CD4-positive, alpha-beta T cell treated with Interleukin-6 for 4 hours (primary cell): Measurements from ENCODE around the gene TPRG1L.

Source experiments
- DNase-seq: peaks from one replicate; pipeline ENCODE4 v3.0.0-alpha.2; 2020; ENCODE audit warnings: mixed read lengths

The TPRG1L gene

DNA sequence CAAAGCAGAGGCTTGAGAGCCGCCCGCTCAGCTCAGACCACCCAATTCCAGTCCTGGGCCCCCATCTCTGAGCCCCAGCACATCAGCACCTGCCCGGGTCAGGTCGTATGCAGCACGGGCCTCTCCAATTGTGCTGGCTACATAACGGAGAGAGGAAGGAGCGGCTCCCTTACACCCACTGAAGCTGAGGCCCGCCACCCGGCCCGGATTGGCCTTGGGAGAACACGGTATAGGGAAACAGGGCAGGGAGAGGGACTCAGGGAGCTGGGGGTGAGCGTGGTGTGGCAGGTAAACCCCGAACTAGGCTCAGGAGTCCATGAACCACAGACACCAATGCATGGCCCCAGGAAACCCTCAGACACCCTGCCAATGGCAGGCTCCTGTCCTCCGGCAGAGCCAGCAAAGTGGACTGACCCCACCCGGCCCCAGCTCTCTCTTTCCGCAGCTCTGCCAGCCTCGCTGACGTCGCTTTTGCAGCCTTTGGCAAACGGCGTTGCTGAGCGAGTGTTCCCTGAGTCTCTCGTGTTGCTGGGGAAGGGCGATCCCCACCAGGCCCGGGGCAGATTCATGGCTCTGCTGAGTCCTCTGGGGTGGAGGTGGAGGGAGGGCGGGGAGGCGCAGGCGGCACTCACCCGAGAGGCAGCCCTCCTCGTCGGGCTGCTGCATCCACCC is 30.0 kb upstream of the TPRG1L start:
- DNase-seq = no peak

DNA sequence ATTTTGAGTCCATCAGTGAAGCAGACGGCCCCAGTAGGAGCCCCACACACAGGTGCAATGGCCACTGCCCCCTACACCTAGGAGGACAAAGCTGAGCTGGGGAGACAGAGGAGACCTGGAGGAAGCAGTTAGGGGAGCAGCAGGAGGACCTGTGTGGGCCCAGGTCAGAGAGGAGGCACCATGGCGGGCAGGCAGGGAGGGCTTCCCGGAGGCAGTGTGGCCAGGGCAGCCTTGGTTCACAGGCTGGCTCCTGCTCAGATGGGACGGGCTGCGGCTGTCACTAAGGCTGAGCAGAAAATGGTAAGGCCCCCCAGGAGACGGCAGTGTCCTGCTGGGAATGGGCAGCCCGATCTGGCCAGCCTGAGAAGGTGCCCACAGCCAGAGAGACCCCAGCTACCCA is 28.9 kb upstream of the TPRG1L start:
- DNase-seq = no peak

DNA sequence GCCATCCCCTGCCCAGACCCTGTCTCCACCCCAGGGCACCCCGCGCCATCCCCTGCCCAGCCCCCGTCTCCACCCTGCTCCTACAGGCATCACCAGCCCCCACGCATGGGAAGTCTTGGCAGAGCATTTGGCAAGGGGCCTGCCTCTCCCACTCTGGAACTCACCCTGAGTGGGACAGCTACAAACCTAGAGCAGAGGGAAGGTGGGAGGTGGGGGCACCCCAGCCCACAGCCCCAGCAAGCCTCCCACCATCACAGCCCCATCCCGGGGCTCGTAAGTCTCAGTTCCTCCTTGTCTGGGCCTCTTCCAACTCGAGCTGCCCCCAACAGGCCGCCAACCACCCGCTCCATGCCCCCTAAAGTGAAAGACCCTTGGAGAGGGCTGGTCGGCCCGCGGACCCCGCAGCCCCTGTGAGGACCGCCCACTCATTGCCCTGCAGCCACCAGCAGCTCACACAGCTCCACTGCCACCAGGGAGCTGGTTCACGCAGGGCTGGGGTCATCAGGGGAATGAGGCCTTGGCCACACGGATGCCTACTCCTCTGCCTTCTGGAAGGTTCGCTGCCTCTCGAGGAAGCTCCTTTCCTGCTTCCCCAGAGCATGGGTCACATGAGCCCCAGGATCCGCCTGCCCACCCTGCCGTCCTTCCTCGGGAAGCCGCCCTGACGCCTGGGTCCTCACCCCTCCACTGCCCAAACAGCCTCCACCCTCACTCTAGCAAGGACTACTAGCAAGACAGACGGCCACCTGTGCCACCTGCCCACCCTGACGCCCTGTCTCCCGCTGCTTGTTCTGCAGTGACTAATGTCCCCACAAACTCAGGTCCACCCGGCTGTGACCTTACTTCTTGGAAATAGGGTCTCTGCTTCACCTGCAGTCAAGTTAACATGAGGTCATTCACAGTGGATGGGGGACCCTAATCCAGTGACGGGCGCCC is 27.9 kb upstream of the TPRG1L start:
- DNase-seq = no peak

DNA sequence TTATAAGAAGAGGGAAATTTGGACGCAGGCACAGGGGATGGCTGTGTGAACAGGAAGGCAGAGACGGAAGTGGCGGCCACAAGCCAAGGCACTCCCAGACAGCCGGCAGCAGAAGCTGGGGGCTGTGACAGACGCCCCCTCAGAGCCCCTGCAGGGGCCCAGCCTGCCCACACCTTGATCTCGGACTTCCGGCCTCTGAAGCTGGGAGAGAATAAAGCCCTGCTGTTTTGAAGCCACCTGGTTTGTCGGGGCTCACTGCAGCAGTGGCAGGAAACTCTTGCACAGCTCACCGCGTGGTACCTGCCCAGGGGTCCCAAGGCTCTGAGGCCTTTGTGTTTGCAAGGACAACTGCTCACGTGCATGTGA is 27.2 kb upstream of the TPRG1L start:
- DNase-seq = peak; percentile 50

DNA sequence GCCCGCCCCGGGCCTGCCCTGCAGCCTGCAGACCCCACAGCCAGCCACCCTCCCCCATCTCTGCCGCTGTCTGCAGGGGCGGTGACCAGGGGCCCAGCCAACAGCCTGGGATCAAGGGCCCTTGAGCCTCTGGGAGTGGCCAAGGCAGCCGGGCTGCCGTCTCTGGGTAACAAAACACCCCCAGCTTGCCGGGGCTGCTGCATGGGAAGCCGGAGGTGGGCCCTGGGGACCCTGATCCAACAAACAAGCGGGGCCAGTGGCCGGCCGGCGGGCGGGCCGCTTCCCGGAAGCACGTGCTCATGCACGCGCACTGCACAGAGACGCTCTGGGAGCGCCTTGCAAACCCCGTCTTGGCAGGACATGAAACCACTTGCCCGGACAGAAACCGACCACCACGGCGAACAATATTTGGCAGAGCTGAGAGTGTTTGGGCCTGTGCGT is 26.7 kb upstream of the TPRG1L start:
- peak; percentile 12 for DNase-seq

DNA sequence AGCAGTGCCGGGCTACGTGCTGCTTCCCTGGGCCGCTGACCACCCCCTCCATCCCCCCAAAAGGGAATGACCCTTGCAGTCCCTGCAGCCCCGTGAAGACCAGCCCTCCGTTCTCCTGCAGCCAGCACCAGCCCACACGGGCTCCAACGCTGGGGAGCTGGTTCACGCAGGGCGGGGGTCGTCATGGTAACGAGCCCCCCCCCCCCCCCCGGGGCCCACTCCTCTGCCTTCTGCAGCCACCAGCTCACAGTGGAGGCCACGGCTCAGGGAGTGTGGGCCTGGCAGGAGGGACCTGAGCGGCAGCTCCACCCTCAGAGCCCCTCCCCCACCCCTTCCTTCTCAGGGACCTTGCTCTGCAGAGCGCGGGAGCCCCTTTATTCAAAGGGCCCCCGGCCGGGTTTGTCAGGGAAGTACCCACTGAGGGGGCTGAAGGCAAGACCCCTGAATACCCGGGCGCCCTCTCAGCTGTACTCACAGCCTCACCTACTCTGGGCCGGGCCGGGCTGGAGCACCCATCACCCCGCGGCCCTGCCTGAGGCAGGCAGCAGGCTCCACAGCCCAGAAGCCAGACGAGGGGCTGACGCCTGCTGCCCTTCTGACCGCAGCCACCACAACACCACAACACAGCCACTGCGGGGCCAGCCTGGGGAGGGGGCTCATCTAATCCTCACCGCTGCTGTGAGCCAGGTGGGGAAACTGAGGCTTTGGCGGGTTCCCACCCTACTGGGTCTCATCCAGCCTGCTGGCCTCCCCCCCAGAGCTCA is 26.1 kb upstream of the TPRG1L start:
- no peak for DNase-seq

DNA sequence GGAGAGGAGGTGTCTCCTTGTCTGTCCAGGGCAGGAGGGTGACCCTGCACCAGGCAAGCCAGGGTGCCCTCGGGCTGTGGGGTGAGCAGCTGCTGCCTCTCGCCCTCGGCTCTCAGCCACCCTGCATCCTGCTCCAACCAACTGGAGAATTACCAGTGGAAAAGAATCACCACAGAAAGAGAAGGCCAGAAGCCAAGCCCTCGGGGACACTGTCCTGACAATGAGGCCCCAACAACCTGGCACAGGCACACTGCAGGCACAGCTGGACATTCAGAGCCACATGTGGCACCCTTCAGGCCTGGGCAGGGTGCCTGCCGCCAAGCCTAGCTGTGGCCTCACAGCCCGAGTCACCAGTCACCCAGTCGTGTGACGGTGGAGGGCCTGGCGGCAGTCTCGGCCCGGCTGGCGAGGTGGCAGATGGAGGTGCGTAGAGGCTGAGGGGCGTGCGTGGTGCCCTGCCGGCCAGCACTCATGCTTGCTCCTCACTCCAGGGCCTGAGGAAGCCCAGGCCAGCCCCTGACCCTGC is 25.5 kb upstream of the TPRG1L start:
- DNase-seq = no peak

DNA sequence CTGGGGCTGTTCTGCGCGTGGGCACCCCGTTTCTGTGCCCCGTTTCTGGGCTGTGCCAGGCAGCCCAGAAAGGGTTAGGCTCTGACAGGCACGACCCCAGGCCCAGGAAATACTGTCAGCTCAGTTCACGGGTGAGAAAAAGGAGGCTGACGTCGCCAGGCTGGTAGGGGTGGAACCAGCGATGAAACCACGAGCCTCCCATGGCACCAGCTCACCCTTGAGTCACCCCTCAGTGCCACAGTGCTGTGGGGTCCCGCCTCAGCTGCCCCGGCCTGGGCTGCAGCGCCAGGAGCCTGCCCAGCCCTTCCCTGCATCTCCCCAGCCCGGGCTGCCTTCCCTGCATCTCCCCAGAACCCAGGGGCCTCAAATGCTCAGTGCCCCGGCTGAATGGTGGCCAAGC is 25.0 kb upstream of the TPRG1L start:
- no peak for DNase-seq

DNA sequence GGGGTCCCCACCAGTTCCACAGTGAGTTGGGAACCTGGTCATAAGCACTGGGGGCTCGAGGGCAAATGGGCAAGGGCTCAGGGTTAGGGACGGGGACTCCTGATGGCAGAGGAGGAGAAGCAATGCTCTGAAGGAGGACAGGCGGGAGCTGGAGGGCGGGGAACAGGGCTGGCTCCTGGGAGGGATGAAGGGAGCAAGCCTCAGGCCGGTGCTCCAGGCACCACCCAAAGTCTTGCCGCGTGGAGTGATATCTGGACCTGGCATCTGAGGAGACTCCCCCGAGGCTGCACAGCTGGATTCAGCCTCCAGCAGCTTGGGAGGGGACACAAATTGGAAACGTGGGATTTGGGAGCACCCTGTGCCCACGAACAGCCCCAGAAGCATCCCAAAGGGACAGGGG is 24.5 kb upstream of the TPRG1L start:
- no peak for DNase-seq

DNA sequence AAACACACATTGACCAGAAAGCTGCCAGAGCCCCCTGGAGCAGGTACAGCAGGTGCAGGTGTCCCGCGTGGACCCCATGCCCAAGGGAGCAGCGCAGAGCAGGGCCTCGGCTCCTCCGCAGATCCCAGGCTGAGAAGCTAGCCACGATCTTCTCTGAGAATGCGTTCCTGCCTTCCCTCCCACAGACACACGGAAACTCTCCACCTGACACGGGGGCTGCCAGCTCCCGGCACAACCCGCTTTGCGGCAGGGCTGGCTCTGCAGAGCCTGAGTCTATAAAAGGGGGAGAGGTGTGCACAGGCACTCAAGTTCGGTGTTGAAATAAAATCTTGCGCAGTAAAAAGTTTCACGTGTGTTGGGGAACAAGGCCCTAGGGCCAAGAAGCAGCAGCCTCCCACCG is 23.1 kb upstream of the TPRG1L start:
- DNase-seq = no peak

DNA sequence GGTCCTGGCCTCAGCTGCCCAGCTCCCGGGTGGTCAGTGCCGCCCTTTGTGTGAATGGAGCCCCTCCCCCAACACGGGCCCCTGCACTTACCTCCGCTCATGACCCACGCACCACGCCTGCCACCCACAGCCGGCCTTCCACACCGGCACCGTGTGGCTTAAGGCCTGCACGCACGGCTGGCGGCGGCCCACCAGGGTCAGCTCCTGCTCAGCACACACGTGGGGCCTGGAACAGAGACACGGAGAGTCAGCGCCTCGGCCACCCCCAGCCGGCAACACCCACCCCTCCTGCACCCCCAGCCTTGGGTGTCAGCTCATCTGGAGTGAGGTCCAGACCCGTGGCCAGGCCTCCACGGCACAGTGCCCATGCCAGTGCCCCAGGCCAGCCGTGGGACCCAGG is 22.4 kb upstream of the TPRG1L start:
- DNase-seq = no peak

DNA sequence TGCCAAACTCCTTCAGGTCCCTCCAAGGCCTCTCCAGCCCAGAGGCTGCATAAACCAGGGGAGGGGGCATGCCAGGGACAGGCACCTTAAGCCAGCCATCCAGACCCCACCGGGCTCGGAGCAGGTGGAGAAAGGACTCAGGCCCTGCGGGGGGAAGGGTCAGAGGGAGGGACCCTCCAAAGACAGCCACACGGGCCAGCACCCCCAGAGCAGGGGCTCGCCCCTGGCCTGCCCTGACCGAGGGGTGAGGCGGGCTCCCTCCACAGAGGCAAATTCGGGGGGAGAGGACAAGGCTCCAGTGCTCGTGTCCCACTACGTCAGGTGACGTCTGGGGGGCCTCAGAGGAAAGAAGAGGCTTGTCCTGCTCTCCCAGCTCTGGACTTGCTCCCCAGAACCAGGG is 21.7 kb upstream of the TPRG1L start:
- DNase-seq = no peak

DNA sequence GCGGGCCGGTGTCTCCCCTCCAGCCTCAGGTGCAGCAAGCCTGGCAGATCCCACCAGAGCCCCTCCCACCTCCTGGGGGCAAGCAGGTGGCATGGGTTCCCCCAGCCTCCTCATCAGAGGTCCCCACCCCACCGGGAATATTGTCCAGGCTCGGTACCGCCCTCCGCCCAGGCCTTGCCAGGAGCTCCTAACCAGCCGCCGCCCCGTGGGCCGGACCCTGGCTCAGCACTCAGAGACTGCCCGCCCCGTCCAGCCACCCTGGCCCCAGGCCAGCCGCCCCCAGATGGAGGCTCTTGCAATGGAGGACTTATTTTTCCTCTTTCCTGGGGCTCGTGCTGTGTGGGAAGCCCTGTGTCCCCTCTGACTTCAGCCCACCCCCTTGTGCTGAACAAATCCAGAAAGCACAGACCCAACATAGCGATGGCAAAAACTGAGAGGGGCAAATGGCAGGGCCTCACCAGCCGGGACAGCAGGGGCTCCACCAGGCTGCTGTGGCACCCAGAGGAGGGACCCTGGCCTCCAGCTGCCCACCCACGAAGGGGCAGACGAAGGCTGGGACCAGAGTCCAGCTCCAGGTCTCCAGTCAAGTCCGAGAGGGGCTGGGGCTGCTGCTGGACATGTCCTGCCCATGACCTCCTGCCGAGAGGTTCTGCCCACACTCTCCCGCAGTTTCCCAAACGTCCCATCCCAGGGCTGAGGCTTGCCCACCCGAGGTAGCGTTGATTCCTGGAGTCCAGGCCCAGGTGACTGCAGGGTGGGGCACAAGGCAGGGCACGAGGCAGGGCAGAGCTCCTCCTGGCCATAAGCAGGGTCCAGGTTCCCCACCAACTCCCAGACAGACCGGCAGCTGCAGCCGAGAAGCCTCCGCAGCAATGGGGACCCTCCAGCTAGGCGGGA is 21.0 kb upstream of the TPRG1L start:
- DNase-seq = no peak

DNA sequence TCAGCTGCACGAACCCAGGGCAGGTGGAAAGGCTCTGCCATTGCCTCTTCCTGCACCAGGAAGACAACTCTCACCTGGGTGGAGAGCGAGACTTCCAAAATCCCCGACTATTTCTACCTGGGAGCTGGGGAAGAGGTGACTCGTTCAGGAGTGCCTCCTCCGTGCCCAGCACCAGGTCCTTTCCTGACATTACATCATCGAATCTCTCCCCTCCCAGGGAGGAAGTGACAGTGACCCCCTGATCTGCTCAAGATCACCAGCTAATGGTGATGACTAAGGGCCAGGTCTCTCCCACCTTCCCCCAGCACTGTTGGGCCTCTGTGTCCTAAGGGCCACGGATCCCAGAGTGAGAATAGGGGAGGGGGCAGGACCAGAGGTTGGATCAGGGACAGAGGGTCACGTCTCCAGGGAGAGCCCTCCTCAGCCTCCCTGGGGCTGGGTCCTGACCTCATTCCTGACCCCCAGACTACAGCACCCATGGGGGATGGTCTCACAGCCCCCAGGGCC is 20.3 kb upstream of the TPRG1L start:
- no peak for DNase-seq

DNA sequence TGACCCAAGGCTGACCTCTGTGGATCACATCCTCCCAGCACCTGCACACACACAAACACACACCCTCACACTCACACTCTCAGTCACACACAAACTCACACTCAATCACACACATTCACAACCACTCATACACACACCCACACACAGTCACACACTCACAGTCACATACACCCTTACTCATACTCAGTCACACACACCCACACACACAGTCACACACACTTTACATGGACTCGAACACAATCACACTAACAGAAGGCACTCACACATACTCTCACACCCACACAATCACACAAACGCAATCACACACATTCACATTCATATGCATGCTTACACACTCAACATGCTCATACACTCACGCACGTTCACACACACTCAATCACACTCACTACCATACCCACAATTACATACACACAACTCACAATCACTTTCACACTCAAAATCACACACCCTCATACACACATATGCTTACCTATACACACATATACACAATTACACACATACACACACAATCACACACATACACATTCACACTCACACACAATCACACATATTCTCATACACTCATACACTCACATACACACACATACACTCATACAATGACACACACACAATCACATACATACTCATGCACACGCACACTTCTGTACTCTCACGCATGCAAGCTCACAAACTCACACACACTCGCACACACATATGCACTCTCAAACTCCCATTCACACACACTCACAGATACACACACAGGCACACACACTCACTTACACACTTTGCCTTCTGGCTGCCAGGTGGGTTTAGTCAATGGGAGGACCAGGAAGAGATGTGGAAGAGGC is 19.6 kb upstream of the TPRG1L start:
- DNase-seq = no peak

DNA sequence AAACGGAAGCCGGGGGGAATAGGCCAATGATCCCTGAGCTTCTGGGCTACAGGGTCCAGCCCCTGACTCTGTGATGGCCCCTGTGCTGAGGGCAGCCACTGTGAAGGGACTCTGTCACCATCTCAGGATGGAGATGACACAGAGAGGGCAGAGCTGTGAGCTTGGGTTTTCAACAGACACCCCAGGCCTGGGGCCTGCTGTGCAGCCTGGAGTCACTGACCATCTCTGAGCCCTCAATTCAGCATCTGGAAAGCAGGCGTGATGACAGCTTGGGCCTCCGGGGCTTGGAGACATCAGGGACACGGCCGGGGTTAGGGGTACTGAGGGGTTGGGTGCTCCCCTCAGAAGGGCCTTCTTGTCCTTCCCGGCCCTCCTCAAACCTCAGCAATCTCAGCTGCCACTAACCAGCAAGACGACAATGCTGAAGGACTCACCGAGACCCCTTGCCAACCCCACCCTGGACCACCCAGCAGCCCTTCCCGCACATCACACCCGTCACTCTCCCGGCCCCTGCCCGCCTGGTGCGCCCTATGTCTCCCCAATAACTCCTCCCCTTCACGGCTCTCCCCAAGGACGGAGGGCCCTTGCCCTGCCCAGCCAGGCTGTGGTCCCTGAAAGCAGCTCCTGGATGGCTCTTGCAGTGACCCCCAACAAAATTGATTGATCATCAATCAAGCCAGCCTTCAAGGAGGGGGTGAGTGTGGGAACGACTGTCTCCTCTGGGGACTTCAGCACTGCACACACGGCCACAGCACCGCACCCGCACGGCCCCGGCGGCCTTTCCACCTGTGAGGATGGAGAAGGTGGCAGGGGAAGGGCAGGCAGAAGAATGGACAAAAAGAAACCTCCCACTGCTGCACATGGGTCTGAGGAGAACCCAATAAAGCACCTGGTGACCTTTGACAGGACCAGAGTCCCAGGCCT is 17.8 kb upstream of the TPRG1L start:
- DNase-seq = no peak

DNA sequence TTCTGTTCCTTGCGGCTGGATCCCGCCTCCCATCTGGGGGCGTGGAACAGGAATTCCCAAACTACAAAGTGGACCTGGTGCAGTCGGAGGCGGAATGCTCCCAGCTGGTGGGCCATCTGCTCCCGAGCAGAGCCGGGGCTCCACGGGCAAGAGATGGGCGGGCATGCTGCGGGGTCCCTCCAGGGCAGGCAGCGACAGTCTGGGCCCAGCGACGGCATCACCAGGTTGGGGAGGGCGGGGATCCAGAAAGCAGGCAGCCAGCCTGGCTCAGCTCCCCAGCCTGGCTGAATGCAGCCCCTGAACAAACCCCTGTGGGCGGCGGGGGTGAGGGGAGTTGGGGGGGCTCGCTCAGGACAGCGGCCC is 17.1 kb upstream of the TPRG1L start:
- no peak for DNase-seq

DNA sequence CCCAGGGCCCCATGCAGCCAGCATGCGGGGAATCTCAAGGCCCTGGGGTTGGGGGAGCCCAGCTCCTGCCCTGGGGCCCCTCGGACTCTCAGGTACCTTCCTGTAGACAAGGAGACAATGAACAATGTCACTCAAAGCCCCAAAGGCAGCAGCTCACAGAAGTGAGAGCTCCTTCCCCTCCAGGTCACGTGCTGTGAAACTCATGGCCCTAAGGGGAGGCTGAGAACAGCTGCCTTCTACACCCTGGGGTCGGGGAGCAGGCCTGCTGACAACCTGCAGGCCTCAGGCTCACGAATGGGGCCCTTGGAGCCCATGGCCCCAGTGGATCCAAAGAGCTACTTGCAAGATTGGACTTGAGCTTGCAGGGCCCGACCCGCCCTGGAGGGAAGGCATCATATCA is 16.7 kb upstream of the TPRG1L start:
- no peak for DNase-seq

DNA sequence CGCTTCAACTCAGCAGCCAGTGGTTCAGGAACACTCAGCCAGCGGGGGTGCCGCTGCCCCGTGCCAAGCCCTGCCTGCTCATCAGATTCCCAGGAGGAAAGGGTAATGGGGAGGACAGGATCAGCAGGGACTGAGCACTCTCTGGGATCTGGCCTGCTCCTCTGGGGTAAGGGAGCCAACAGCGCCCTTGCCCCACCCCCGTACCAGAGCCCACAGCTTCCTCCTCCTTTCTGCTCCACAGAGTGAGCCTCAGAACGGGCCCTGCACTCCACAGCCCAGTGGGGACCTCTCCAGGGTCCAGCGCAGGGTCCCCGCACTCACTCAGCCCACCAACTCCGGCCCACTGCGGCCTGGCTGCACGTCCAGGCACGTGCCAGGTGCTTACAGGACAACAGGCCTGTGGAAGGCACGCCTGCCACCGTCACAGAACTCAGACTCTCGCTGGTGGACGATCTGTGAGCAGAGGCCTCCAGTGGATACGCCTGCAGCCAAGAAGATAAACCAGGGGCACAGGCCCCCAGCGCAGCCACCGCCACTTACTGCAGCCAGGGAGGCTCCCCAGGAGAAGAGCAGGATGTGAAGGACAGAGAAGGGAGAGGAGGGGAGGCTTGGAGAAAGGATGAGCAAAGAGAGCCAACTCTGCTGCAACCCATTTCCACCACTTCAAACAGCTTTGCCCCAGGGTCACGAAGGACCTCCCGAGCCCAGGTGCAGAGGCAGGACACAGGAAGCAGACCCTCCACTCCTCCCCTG is 15.6 kb upstream of the TPRG1L start:
- no peak for DNase-seq
